GF-D8 (cell line): ENCODE data around the gene ASIP.
A peak's percentile ranks its signal among the peaks of the same experiment; 100 is the strongest.

Experiments
- DNase-seq: peaks from one replicate; lab custom pipeline; 2025; lab: John Stamatoyannopoulos, UW

ASIP gene

GRCh38 chr20:34312024-34312460, 70.8 kb downstream of the ASIP start:
- no peak for DNase-seq

GRCh38 chr20:34312544-34313217, 71.5 kb downstream of the ASIP start:
- peak; percentile 53 for DNase-seq

GRCh38 chr20:34315236-34315635, 74.0 kb downstream of the ASIP start:
- no peak for DNase-seq

GRCh38 chr20:34316196-34316814, 75.1 kb downstream of the ASIP start:
- DNase-seq: no peak
